HG03432 (cell line): Measurements from ENCODE around the gene STRA6.

ENCODE experiments used
- ATAC-seq: cut with Tn5 transposase; IDR thresholded peaks from one replicate; pipeline ENCODE4 v1.9.1; 2021; ENCODE audit warnings: mild to moderate bottlenecking, moderate library complexity; ENCODE audit not compliant: unreplicated experiment

The STRA6 gene

GRCh38 chr15:74202452-74203401 is at the start of gene STRA6:
STRA6 (minus strand) TSS chr15:74202787; CDS start chr15:74202267, 520 bp downstream.
- ATAC-seq, result no peak

- ATAC-seq, result no peak
Measured at GRCh38 chr15:74252291-74252690, 49.7 kb upstream of the STRA6 start.

GRCh38 chr15:74251131-74251811 is 48.7 kb upstream of the STRA6 start:
- no peak for ATAC-seq

GRCh38 chr15:74250266-74250665 is 47.7 kb upstream of the STRA6 start:
- ATAC-seq, result no peak

- no peak for ATAC-seq
Measured at GRCh38 chr15:74245342-74245931, 42.9 kb upstream of the STRA6 start.

GRCh38 chr15:74244822-74245341 is 42.3 kb upstream of the STRA6 start:
- ATAC-seq, result no peak

GRCh38 chr15:74243431-74243830 is 40.8 kb upstream of the STRA6 start:
- no peak for ATAC-seq

- no peak for ATAC-seq
Measured at GRCh38 chr15:74242441-74243185, 40.0 kb upstream of the STRA6 start.

GRCh38 chr15:74240897-74241614 is 38.5 kb upstream of the STRA6 start:
- no peak for ATAC-seq

GRCh38 chr15:74240002-74240568 is 37.5 kb upstream of the STRA6 start:
- ATAC-seq, result no peak

GRCh38 chr15:74239051-74239705 is 36.6 kb upstream of the STRA6 start:
- ATAC-seq, result no peak

GRCh38 chr15:74235962-74236361 is 33.4 kb upstream of the STRA6 start, which contains the start of gene CCDC33:
CCDC33 (plus strand) TSS chr15:74236326; CDS start chr15:74236720, 394 bp downstream.
- ATAC-seq, result no peak

- no peak for ATAC-seq
Measured at GRCh38 chr15:74234598-74234875, 31.9 kb upstream of the STRA6 start.

- no peak for ATAC-seq
Measured at GRCh38 chr15:74233851-74234597, 31.4 kb upstream of the STRA6 start.

GRCh38 chr15:74233373-74233772 is 30.8 kb upstream of the STRA6 start:
- no peak for ATAC-seq

- no peak for ATAC-seq
Measured at GRCh38 chr15:74231475-74231874, 28.9 kb upstream of the STRA6 start.

GRCh38 chr15:74229686-74230085 is 27.1 kb upstream of the STRA6 start:
- no peak for ATAC-seq

GRCh38 chr15:74228723-74229081 is 26.1 kb upstream of the STRA6 start:
- ATAC-seq, result no peak
